Pancreas (tissue), 10 donors: ENCODE data around the gene TAS2R19. TPM values are rescaled to one million over a fixed set of nuclear protein-coding genes. Genes with fewer than 3 reads are reported as not detected.

Source experiments
- ATAC-seq, 4 donors: fragments of 200-7000 bp; cut with Tn5 transposase; one replicate each; pipeline versions ENCODE4 v1.8.0 to v1.9.1; 2020; ENCODE audit warnings: mild to moderate bottlenecking in 4 of 4, moderate library complexity in 4 of 4
- DNase-seq, 6 donors: peaks; one replicate each; pipeline ENCODE4 v3.0.0-alpha.2; 2020
- FAIRE-seq: peaks from 2 replicates; lab custom pipeline; 2012; peaks lifted over from hg19 to GRCh38; lab: Jason Lieb, UNC
- H3K27ac ChIP-seq, 4 donors: fragments of 200-600 bp; sonication (generic); 1 replicate in 3 of 4; 2 replicates in 1 of 4; pipeline versions ENCODE4 v1.5.0 to v1.8.0; 2020
- H3K27me3 ChIP-seq, 4 donors: fragments of 200-600 bp; one replicate each; pipeline ENCODE4 v1.8.0; 2021
- H3K36me3 ChIP-seq, 3 donors: fragments of 200-600 bp; sonication (generic) in 1 of 3; one replicate each; pipeline versions ENCODE4 v1.5.0 to v1.8.0; 2020 to 2021
- H3K4me1 ChIP-seq, 3 donors: fragments of 200-600 bp; one replicate each; pipeline ENCODE4 v1.8.0; 2021
- H3K4me3 ChIP-seq, 4 donors: fragments of 200-600 bp; sonication (generic) in 2 of 4; one replicate each; pipeline versions ENCODE4 v1.5.0 to v1.8.0; 2020 to 2021
- H3K9me3 ChIP-seq, 4 donors: fragments of 200-600 bp; one replicate each; pipeline ENCODE4 v1.8.0; 2021
- WGBS, 2 donors: extraction: QIAGEN DNeasy Blood & Tissue Kit; methylation state at CpG; one replicate each; pipeline ENCODE4 v1.1.7; 2013; 5-methylcytosine and 5-hydroxymethylcytosine counted together
- intact Hi-C, 3 donors: fragments of 100-400 bp; cut with DNase I; formaldehyde crosslinking; loops; one replicate each; pipeline versions ENCODE4 v1.11.1 to v1.14.2; 2022
- polyA plus RNA-seq, 2 donors: library from polyadenylated mRNA; stranded (reverse); fragments of 200-250 nt; gene quantifications; one replicate each; pipeline ENCODE4 v1.2.3, GENCODE V29; 2013
- total RNA-seq, 6 donors: library from RNA; stranded (reverse); fragmentation: NEBNext Ultra II Directional in 4 of 6; extraction: Animal tissue kit (Norgen Biotek cat#: 25700) in 4 of 6; gene quantifications; one replicate each; pipeline versions ENCODE4 v1.2.1 to v1.2.4, GENCODE V29; 2021 to 2023
- TF ChIP-seq, protein P1 (sequence below), 4 donors: fragments of 200-600 bp; sonication (generic) in 3 of 4; IDR thresholded peaks; one replicate each; pipeline versions ENCODE4 v1.5.0 to v1.8.0; 2021; ENCODE audit warnings: antibody characterized with exemption in 4 of 4
- donor health status: healthy with polysubstance abuse.
- donor health status: DM: no; HTN: no; CAD: no; lungs with moderate emphysema.
- donor health status: DM: no; HTN: no; CAD: no.
- donor health status: control.
- donor health status: control.
- donor health status: Bipolar disorder and iron deficiency.
- donor health status: DM: yes; HTN: yes; CAD: no.
- donor health status: DM: no; HTN: no; CAD: no.
- donor health status: DM: no; HTN: no; CAD: no.
- donor health status: DM: yes; HTN: yes; CAD: no.

Gene TAS2R19
- 1 to 10 TPM in 3 of 6 donors, under 1 TPM in 3; 0.76 to 2.0 (median 1.2) TPM for total RNA-seq
- under 1 TPM; 0.19 to 0.28 TPM for polyA plus RNA-seq

- no peak within 1 kb of the TSS for H3K4me3 ChIP-seq
- intact Hi-C loops: no loop called here
- 88 to 92% methylated on average over 1 of the region's 1 CpG for WGBS, 2 donors
- H3K36me3 ChIP-seq: no peaks in the 10 kb centered on the region
- no peaks in the 10 kb centered on the region for H3K9me3 ChIP-seq
- no peaks in the 10 kb centered on the region for H3K4me1 ChIP-seq
- FAIRE-seq: no peak
- DNase-seq: no peak
- ATAC-seq: no peak
- TF ChIP-seq, protein P1, sequence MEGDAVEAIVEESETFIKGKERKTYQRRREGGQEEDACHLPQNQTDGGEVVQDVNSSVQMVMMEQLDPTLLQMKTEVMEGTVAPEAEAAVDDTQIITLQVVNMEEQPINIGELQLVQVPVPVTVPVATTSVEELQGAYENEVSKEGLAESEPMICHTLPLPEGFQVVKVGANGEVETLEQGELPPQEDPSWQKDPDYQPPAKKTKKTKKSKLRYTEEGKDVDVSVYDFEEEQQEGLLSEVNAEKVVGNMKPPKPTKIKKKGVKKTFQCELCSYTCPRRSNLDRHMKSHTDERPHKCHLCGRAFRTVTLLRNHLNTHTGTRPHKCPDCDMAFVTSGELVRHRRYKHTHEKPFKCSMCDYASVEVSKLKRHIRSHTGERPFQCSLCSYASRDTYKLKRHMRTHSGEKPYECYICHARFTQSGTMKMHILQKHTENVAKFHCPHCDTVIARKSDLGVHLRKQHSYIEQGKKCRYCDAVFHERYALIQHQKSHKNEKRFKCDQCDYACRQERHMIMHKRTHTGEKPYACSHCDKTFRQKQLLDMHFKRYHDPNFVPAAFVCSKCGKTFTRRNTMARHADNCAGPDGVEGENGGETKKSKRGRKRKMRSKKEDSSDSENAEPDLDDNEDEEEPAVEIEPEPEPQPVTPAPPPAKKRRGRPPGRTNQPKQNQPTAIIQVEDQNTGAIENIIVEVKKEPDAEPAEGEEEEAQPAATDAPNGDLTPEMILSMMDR (IDR thresholded peaks at IDR 0.05): no peak
- no peak within 1 kb of the TSS for H3K27ac ChIP-seq
- no peaks in the 10 kb centered on the region for H3K27me3 ChIP-seq
Observed at GRCh38 chr12:11022520-11022919, at the start of gene TAS2R19. TAS2R19 (minus strand) TSS chr12:11022620; CDS start chr12:11022571, 49 bp downstream.

GRCh38 chr12:11071414-11071813 lies 49.0 kb upstream of the TAS2R19 start:
- 47 to 64% methylated on average over 4 of the region's 4 CpGs for WGBS, 2 donors
- TF ChIP-seq, protein P1 (IDR thresholded peaks at IDR 0.05): no peak
- Histone ChIP-seq H3K27me3 (no peaks in the 10 kb centered on the region), H3K9me3 (no peaks in the 10 kb centered on the region), H3K36me3 (no peaks in the 10 kb centered on the region), H3K4me3 (no peak overlapping the region), H3K27ac (no peak overlapping the region), H3K4me1 (no peaks in the 10 kb centered on the region)
- DNase-seq (no peak), ATAC-seq (no peak), FAIRE-seq (no peak)
- intact Hi-C loops: loop anchor here in 1 of 3 donors (10.0 kb wide), 1 partner anchor 57 kb away; no protein-coding TSS in a partner anchor

DNA sequence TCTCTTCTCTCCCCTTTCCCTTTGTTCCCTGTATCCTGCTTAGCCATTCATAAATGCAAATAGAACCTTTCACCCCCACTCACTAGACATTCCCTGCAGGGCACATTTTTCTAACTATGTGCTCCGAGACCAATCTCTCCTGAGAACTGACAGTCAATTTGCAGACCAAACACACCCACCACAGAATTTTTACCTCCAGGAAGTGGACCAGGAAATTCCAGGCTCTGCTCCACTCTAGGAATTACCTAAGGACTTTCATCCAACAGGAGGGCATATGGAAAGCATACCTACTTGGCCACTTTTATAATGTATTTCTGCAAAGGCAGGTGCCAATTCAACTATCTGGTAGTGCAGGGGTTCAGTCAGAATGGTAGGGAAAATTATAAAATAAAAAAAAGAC lies 48.6 kb upstream of the TAS2R19 start:
- 100% methylated on average over 1 of the region's 1 CpG; no CpG with 5 or more reads in 1 of the 2 donors for WGBS, 2 donors
- H3K4me1 ChIP-seq: no peaks in the 10 kb centered on the region
- intact Hi-C loops: loop anchor here in 1 of 3 donors (10.0 kb wide), 1 partner anchor 56 kb away; no protein-coding TSS in a partner anchor
- no peaks in the 10 kb centered on the region for H3K36me3 ChIP-seq
- ATAC-seq (no peak), FAIRE-seq (no peak), DNase-seq (no peak)
- no peak overlapping the region for H3K4me3 ChIP-seq
- no peak overlapping the region for H3K27ac ChIP-seq
- H3K9me3 ChIP-seq: no peaks in the 10 kb centered on the region
- no peaks in the 10 kb centered on the region for H3K27me3 ChIP-seq
- TF ChIP-seq, protein P1 (IDR thresholded peaks at IDR 0.05): no peak

DNA sequence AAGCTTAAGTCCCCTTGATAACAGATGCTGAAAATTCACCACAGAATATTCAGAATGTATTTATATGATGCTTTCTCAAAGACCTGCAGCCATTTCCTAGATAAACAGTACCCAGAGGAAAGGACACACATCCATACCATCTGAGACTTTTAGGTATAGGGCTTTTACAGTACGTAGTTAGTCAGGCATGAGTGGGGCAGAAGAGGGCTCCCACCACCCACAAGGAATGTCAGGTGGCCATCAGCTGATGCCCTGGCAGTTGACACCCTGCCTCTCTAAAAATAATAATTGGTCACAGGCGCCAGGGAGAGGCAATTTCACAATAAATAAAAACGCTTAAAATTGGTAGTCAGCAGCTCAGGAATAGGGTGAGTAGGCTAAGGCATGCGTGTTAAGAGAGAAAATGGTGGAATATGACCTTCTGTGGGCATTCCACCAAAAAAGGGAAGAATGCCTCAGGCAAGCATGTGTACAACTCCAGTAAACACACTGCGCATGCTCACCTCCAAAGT lies 47.5 kb upstream of the TAS2R19 start:
- ATAC-seq (no peak), FAIRE-seq (no peak)

More for the DNA sequence above, 47.5 kb upstream of the TAS2R19 start:
- TF ChIP-seq, protein P1 (IDR thresholded peaks at IDR 0.05): no peak
- DNase-seq: no peak
- H3K27me3 ChIP-seq: no peaks in the 10 kb centered on the region
- 78 to 86% methylated on average over 5 of the region's 5 CpGs for WGBS, 2 donors
- H3K4me3 ChIP-seq: no peak overlapping the region
- no peak overlapping the region for H3K27ac ChIP-seq
- no peaks in the 10 kb centered on the region for H3K36me3 ChIP-seq
- H3K9me3 ChIP-seq: no peaks in the 10 kb centered on the region
- intact Hi-C loops: loop anchor here in 1 of 3 donors (10.0 kb wide), 1 partner anchor 55 kb away; no protein-coding TSS in a partner anchor
- no peaks in the 10 kb centered on the region for H3K4me1 ChIP-seq
